ENCODE results near the gene LAG3.

Gene LAG3

GRCh38 chr12:6753772-6754356, 18.5 kb upstream of the LAG3 start:
- DNase-seq (ENCODE audit: low read depth) = no peak

GRCh38 chr12:6754411-6754810, 17.9 kb upstream of the LAG3 start:
- no peak for DNase-seq (ENCODE audit: low read depth)

- DNase-seq (ENCODE audit: low read depth) = no peak
These were observed 15.2 kb upstream of the LAG3 start for GRCh38 chr12:6757028-6757690.

GRCh38 chr12:6758506-6759095, 13.7 kb upstream of the LAG3 start:
- DNase-seq (ENCODE audit: low read depth) = no peak

- DNase-seq (ENCODE audit: low read depth) = no peak
These were observed 12.6 kb upstream of the LAG3 start for GRCh38 chr12:6759741-6760140.

GRCh38 chr12:6763380-6763779, 8.9 kb upstream of the LAG3 start:
- no peak for DNase-seq (ENCODE audit: low read depth)

- DNase-seq (ENCODE audit: low read depth) = peak; percentile 98
These were observed 8.1 kb upstream of the LAG3 start for GRCh38 chr12:6764011-6764828.

GRCh38 chr12:6765048-6765633, 7.2 kb upstream of the LAG3 start:
- DNase-seq (ENCODE audit: low read depth) = no peak

GRCh38 chr12:6765634-6766581, 6.4 kb upstream of the LAG3 start, which contains the start of gene PTMS:
Gene PTMS, plus strand, starts transcription at chr12:6766363. Its CDS starts 343 bp downstream, at chr12:6766706.
- DNase-seq (ENCODE audit: low read depth) = peak; percentile 93

- peak; percentile 67 for DNase-seq (ENCODE audit: low read depth)
These were observed 5.5 kb upstream of the LAG3 start for GRCh38 chr12:6766651-6767349.

- peak; percentile 16 for DNase-seq (ENCODE audit: low read depth)
These were observed 4.7 kb upstream of the LAG3 start for GRCh38 chr12:6767353-6768319.

GRCh38 chr12:6768437-6768914, 3.8 kb upstream of the LAG3 start:
- DNase-seq (ENCODE audit: low read depth) = no peak

GRCh38 chr12:6768990-6769389, 3.3 kb upstream of the LAG3 start:
- DNase-seq (ENCODE audit: low read depth) = peak; percentile 20

GRCh38 chr12:6769666-6770065, 2.7 kb upstream of the LAG3 start:
- no peak for DNase-seq (ENCODE audit: low read depth)

GRCh38 chr12:6770094-6770493, 2.2 kb upstream of the LAG3 start:
- DNase-seq (ENCODE audit: low read depth) = no peak

- no peak for DNase-seq (ENCODE audit: low read depth)
These were observed 1.7 kb upstream of the LAG3 start for GRCh38 chr12:6770600-6770999.

- DNase-seq (ENCODE audit: low read depth) = no peak
These were observed 1.2 kb upstream of the LAG3 start for GRCh38 chr12:6771091-6771495.

- DNase-seq (ENCODE audit: low read depth) = no peak
These were observed 600 bp upstream of the LAG3 start for GRCh38 chr12:6771509-6772330.
